Measurements from ENCODE around the gene NADSYN1.

The NADSYN1 gene

DNA sequence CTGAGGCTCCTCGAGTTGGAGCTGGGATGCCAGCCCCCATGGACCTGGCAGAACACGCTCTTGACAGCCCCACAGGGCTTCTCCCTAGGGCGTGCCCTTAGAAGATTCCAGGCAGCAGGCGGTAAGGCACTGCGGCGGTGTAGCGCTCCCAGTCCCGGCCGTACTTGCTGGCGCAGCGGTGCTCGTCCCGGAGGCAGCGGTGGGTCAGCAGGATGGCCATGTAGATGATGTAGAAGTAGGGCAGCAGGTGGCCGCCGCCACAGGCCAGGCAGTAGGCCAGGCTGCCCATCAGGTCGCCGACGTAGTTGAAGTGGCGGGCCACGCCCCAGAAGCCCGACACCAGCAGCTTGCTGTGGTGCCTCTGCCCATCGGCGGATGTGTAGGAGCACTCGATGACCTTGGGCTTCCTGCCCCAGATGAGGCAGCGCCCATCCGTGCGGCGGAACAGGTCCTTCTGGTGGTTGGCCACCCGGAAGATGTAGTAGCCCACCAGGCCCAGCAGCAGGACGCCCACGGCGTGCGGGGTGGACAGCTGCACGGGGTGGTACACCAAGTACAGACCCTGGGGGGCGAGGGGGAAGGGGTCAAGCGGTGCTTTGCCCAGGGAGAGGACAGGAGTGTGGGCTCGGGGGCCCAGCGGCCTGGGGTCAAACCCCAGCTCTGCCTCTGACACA, 17.6 kb upstream of the NADSYN1 start:
- no peaks in the 10 kb centered on the region for H3K4me1 Mint-ChIP-seq
- H3K4me3 Mint-ChIP-seq, result no peak overlapping the region
- H3K27ac Mint-ChIP-seq, result no peak overlapping the region
- H3K9me3 Mint-ChIP-seq, result no peaks in the 10 kb centered on the region
- peaks cover 3% of the 10 kb centered on the region for H3K27me3 Mint-ChIP-seq (ENCODE audit: low read depth)
- H3K36me3 Mint-ChIP-seq (ENCODE audit: low read depth), result peaks cover 29% of the 10 kb centered on the region
- TF ChIP-seq, protein P1, sequence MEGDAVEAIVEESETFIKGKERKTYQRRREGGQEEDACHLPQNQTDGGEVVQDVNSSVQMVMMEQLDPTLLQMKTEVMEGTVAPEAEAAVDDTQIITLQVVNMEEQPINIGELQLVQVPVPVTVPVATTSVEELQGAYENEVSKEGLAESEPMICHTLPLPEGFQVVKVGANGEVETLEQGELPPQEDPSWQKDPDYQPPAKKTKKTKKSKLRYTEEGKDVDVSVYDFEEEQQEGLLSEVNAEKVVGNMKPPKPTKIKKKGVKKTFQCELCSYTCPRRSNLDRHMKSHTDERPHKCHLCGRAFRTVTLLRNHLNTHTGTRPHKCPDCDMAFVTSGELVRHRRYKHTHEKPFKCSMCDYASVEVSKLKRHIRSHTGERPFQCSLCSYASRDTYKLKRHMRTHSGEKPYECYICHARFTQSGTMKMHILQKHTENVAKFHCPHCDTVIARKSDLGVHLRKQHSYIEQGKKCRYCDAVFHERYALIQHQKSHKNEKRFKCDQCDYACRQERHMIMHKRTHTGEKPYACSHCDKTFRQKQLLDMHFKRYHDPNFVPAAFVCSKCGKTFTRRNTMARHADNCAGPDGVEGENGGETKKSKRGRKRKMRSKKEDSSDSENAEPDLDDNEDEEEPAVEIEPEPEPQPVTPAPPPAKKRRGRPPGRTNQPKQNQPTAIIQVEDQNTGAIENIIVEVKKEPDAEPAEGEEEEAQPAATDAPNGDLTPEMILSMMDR (IDR thresholded peaks at IDR 0.05; ENCODE audit: unreplicated experiment in 3 of 3), result no peak

DNA sequence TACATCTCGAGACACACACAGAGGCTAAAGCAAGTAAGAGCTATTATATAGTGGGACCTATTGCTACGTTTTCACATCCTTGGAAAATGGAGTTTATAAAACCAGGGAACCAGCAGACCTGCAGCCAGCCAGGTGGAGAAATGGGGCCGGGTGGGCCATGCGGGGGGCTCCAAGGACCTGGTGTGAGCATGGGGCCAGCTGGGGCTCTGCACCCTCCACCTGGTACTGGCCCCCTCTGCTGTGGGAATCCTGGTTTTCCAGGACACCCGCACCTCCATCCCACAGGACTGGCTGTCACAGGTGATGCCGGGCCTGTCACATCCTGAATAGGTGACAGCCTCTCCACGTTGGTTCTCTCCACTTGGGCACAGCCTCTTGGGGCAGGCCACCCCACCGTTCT, 16.1 kb upstream of the NADSYN1 start:
- no peaks in the 10 kb centered on the region for H3K27me3 Mint-ChIP-seq (ENCODE audit: low read depth)
- no peak overlapping the region for H3K4me3 Mint-ChIP-seq
- TF ChIP-seq, protein P1 (IDR thresholded peaks at IDR 0.05; ENCODE audit: unreplicated experiment in 3 of 3), result no peak
- no peaks in the 10 kb centered on the region for H3K9me3 Mint-ChIP-seq
- no peak overlapping the region for H3K27ac Mint-ChIP-seq
- peaks cover 35% of the 10 kb centered on the region for H3K36me3 Mint-ChIP-seq (ENCODE audit: low read depth)
- no peaks in the 10 kb centered on the region for H3K4me1 Mint-ChIP-seq

DNA sequence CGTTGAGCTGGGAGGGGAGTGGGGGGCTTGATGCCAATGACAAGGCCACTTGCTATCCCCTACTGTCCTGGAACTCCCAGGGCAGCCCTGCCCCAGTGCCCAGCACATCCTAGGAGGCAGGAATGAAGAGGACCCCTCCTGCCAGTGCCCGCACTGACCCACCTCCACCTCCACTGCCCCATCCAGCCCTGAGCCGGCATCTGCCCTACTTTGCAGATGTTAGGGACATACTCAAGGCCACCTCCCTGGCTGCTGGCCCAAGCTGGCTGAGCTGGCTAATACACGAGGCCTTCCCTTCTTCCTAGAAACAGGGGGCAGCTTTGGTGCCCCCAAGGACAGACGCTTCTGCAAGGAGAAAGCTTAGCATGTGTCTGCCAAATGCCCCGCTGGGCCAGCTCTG, 15.6 kb upstream of the NADSYN1 start:
- TF ChIP-seq, protein P1 (IDR thresholded peaks at IDR 0.05; ENCODE audit: unreplicated experiment in 3 of 3), result no peak
- no peaks in the 10 kb centered on the region for H3K4me1 Mint-ChIP-seq
- no peaks in the 10 kb centered on the region for H3K27me3 Mint-ChIP-seq (ENCODE audit: low read depth)
- H3K27ac Mint-ChIP-seq, result no peak overlapping the region
- peaks cover 38% of the 10 kb centered on the region for H3K36me3 Mint-ChIP-seq (ENCODE audit: low read depth)
- H3K9me3 Mint-ChIP-seq, result no peaks in the 10 kb centered on the region
- no peak overlapping the region for H3K4me3 Mint-ChIP-seq

DNA sequence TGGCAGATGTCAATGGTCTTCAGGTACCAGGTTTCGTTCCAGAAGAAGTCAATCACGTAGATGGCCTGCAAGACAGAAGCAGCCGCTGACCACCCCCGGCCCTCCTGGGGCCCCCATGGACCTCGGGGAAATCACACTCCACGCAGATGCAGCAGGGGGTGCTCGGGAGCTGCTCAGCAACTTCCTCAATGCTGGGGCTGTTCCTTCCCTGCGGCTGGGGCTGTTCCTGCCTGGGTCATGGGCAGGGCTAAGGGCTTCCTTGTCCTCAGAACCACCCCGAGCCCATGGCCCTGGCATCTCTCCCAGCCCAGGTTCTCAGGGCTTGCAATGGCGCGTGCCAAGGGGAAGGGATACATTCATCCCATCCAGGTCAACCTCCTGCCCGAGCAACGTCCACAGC, 15.1 kb upstream of the NADSYN1 start:
- Mint-ChIP-seq H3K27ac (no peak overlapping the region), H3K9me3 (no peaks in the 10 kb centered on the region), H3K27me3 (ENCODE audit: low read depth) (no peaks in the 10 kb centered on the region), H3K36me3 (ENCODE audit: low read depth) (peaks cover 42% of the 10 kb centered on the region), H3K4me3 (no peak overlapping the region), H3K4me1 (no peaks in the 10 kb centered on the region)
- TF ChIP-seq, protein P1 (IDR thresholded peaks at IDR 0.05; ENCODE audit: unreplicated experiment in 3 of 3), result no peak

DNA sequence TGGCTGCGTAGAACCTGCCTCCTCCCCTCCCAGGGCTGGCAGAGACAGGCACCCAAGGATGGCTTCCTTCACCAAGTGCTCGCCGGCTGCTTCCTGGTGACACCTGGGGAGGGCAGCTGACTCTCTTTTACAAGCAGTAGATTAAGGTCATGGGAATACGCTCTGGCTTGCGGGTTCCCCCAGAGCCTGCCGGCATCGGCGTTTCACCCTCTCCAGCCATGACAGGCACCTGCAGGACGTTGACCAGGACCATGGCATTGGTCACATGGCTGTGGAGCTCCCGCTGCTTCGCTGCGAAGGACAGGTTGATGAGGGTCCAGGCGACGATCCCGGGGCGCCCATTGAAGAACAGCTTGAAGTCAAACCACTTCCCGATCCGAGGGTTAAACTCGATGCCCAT, 14.4 kb upstream of the NADSYN1 start:
- H3K27me3 Mint-ChIP-seq (ENCODE audit: low read depth), result no peaks in the 10 kb centered on the region
- no peaks in the 10 kb centered on the region for H3K4me1 Mint-ChIP-seq
- H3K36me3 Mint-ChIP-seq (ENCODE audit: low read depth), result peaks cover 44% of the 10 kb centered on the region
- H3K27ac Mint-ChIP-seq, result no peak overlapping the region
- H3K4me3 Mint-ChIP-seq, result no peak overlapping the region
- TF ChIP-seq, protein P1 (IDR thresholded peaks at IDR 0.05; ENCODE audit: unreplicated experiment in 3 of 3), result no peak
- no peaks in the 10 kb centered on the region for H3K9me3 Mint-ChIP-seq

DNA sequence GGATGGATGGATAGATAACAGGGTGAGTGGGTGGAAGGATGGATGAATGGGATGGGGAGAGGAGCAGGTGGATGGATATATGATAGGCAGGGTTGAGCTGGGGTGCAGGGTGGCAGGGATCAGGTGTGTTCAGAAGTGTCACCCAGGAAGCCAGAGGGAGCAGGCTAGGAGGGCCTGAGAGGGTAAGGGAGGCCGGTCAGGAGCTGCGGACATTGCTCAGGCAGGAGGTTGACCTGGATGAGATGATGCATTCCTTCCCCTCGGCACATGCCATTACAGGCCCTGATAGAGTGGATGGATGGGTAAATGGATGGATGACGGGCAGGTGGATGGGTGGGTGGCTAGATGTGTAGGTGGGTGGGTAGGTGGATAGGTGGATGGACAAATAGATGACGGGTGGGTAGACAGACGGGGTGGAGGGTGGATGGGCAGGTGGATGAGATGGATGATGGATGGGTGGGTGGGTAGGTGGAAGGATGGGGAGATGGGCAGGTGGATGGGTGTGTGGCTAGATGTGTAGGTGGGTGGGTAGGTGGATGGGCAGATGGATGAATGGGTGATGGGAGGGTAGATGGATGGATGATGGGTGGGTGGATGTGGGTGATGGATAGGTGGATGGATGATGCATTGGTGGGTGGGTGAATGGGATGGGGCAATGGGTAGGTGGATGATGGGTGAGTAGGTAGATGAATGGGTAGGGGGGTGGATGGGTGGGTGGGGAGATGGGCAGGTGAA, 12.8 kb upstream of the NADSYN1 start:
- no peaks in the 10 kb centered on the region for H3K4me1 Mint-ChIP-seq
- H3K9me3 Mint-ChIP-seq, result no peaks in the 10 kb centered on the region
- TF ChIP-seq, protein P1 (IDR thresholded peaks at IDR 0.05; ENCODE audit: unreplicated experiment in 3 of 3), result no peak
- H3K4me3 Mint-ChIP-seq, result no peak overlapping the region
- peaks cover 42% of the 10 kb centered on the region for H3K36me3 Mint-ChIP-seq (ENCODE audit: low read depth)
- H3K27ac Mint-ChIP-seq, result no peak overlapping the region
- H3K27me3 Mint-ChIP-seq (ENCODE audit: low read depth), result no peaks in the 10 kb centered on the region

Measured in nephron (organoid).